Activated CD4-positive, CD25-positive, alpha-beta regulatory T cell treated with anti-CD3 and anti-CD28 coated beads, Interleukin-2, amount 50 U/mL, for 16 hours (primary cell): ENCODE measurements around the gene KDM8.
A peak's percentile ranks its signal among the peaks of the same experiment; 100 is the strongest.
"Not testable (repeated sequence)": the region's sequence is repeated elsewhere in the genome, so short reads cannot be mapped to it uniquely, and the experiment has no call there.

Source experiments
- DNase-seq: peaks from one replicate; pipeline ENCODE4 v3.0.0-alpha.2; 2020; ENCODE audit warnings: low read depth, low spot score

The KDM8 gene

GRCh38 chr16:27191352-27191924 lies 11.9 kb upstream of the KDM8 start:
- DNase-seq, result no peak

- DNase-seq, result no peak
Observed at GRCh38 chr16:27193300-27193990, 9.9 kb upstream of the KDM8 start.

- no peak for DNase-seq
Observed at GRCh38 chr16:27195076-27195741, 8.1 kb upstream of the KDM8 start.

GRCh38 chr16:27195941-27196595 lies 7.3 kb upstream of the KDM8 start:
- DNase-seq, result peak; percentile 25

GRCh38 chr16:27197004-27197403 lies 6.3 kb upstream of the KDM8 start:
- DNase-seq, result no peak

DNA sequence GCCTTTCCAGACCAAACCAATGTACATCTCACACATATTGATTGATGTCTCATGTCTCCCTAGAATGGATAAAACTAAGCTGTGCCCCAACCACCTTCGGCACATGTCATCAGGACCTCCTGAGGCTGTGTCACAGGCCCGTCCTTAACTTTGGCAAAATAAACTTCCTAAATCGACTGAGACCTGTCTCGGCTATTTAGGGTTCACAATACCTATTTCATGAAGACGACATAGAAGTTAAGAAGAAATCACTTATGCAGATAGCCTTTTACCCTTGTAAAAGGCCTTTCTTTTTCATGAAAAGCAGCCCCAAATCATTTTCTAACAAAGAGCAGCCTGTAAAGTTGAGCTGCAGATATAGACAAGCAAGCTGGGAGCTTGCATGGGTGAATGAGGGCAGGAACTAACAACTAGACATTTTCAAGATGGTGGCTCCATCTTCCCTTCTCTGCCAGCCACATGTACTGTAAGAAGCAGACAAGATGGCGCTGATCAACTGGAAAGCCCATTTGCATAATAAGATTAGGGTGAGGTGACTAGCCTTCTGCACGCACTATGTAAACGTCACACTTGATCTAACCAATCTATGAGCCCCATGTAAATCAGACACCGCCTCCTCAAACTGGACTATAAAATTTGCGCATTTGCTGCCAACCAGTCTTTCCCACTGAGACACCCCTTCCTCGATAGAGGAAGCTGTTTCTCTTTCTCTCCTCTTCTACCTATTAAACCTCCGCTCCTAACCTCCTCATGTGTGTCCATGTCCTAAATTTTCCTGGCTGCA lies 4.7 kb upstream of the KDM8 start:
- no peak for DNase-seq

- no peak for DNase-seq
Observed at GRCh38 chr16:27199235-27199586, 4.1 kb upstream of the KDM8 start.

- DNase-seq, result no peak
Observed at GRCh38 chr16:27199736-27200135, 3.6 kb upstream of the KDM8 start.

- DNase-seq, result not testable (repeated sequence)
Observed at GRCh38 chr16:27200914-27201313, 2.4 kb upstream of the KDM8 start.

DNA sequence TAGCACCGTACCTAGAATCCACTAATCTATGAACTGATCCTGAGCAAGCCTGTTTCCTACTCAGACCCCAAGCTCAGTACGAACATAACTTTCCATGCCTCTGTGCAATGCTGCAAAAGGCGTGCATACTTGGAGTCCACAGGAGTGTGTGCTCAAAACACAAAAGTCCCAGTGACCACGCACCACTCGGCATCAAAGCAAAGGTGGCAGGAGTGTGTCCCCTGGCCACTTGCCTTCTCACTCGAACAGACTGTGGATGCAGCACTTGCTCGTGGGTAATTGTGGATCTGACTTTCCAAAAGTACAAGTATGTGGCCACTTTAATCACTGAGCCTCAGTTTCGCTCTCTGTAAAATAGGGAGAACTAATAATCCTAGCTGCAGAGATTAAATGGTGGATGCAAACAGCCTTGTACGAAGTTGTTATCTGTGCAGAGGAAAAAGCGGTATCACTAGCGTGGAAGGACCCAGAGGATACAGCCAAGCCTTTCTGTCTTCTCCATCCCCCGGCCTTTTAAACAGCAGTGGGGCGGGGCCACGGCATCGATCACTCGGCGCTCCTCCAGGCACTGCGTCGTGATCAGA lies 311 bp upstream of the KDM8 start:
- no peak for DNase-seq

GRCh38 chr16:27204312-27204915 lies 1.1 kb downstream of the KDM8 start:
- no peak for DNase-seq

GRCh38 chr16:27205423-27206065 lies 2.2 kb downstream of the KDM8 start:
- DNase-seq, result no peak

DNA sequence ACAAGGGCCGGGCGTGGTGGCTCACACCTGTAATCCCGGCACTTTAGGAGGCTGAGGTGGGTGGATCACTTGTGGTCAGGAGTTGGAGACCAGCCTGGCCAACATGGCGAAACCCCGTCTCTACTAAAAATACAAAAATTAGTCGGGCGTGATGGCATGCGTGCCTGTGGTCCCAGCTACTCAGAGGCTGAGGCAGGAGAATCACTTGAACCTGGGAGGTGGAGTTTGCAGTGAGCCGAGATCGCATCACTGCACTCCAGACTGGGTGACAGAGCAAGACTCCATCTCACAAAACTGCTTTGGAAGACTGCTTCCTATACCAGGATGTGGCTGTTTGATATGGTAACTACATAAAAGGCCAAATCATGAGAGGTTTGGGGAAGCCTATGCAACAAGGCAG lies 3.8 kb downstream of the KDM8 start:
- DNase-seq, result not testable (repeated sequence)

DNA sequence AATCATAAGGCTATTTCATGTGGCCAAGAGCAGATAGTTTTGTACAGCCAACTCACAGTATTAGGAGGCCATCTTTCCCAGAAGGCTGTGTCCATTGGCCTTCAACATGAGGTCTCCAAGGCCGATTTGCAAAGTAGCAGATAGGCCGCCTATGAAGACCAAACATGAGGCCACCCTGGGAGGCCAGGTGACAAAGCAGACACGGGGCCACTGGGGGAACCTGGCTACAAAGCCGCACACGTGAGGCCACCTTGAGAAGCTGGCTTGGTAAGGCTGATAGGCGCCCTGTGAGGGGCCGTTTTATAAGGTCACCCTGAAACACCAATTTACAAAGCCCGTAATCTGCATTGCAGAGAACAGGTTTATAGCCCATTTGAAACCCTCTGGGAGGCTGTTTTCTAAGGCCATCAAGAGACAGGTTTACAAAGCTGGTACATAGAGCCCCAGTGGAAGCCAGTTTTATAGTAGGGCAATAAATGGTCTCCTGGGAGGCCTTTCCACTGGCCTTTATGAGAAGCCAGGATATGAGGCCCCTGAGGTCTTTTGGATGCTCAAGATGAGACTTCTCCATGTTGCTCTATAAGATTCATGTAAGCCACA lies 4.9 kb downstream of the KDM8 start:
- DNase-seq, result no peak

- DNase-seq, result no peak
Observed at GRCh38 chr16:27208796-27209195, 5.5 kb downstream of the KDM8 start.

DNA sequence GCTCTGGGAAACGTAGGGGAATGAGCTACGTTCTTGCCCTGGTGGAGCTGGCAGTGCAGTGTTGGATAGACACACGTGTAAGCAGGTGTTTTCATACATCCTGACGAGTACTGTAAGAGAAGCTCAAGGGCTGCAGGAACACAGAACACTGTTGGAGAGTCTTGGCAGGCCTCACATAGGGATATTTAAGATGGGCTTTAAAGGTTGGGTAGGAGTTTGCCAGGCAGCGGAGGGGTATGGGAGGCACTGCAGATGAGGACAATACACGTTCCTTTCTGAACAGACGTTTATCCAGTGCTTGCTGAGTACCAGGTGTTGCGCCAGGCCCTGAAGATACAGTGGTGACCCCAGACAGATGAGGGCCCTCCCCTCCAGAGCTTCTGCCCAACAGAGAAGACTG lies 6.3 kb downstream of the KDM8 start:
- DNase-seq, result no peak

DNA sequence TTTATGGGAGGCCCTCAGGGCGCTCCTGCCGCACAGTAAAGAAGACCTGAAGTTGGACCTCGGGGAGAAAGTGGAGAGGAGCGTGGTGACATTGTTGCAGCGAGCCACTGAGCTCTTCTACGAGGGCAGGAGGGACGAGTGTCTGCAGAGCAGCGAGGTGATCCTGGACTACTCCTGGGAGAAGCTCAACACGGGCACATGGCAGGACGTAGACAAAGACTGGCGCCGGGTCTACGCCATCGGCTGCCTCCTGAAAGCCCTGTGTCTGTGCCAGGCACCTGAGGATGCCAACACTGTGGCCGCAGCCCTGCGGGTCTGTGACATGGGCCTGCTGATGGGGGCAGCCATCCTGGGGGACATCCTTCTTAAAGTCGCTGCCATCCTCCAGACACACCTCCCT lies 6.8 kb downstream of the KDM8 start:
- DNase-seq, result no peak

DNA sequence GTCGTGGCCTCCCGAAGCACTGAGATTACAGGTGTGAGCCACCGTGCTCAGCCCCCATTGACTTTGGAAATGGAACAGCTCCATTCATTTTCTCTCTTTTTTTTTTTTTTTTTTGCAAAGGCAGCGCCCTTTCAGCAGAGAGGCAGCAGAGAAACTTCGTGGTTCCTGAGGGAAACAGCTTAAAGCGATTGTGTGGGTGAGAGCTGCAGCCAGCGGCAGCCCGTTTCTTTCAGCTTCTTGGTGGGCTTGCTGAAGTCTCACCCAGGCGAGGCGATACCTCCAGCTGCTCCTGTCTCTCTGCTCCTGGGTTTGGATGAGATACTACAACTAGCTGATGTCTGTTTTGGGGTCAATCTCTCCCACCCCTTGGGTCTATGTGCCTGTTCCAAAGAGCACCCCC lies 7.7 kb downstream of the KDM8 start:
- DNase-seq, result no peak

- DNase-seq, result no peak
Observed at GRCh38 chr16:27214084-27214961, 11.0 kb downstream of the KDM8 start.
